ENCODE results near the gene CRACDL. TPM values are rescaled to one million over a fixed set of nuclear protein-coding genes. Genes with fewer than 3 reads are reported as not detected.

Gene CRACDL
- total RNA-seq, 3 donors from 2014 or later (not counting 1 experiment from before 2014, with no cell fraction given): 0.09 to 0.40 (median 0.11) TPM

DNA sequence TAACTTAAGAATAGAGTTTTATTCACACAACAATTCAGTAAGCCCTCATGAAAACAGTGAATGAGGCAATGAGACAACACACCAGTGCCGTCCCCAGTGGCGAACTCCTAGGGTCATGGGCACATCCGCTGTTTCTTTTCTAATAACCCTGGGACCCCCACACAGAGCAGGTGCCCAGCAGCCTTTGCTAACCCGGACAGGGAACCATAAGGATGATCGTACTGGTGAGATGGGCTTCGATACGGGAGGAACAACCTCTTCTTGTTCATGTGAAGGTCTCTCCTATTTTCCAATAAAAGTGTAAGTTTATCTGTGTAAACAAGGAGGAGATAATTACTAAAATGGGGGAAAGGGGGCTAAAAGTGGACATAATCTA lies 107.7 kb downstream of the CRACDL start:
- H3K27ac Mint-ChIP-seq: peak overlapping the region in 1 of 2 donors; percentile 33
- DNase-seq (no peak), ATAC-seq (no peak)
- TF ChIP-seq, protein P1, sequence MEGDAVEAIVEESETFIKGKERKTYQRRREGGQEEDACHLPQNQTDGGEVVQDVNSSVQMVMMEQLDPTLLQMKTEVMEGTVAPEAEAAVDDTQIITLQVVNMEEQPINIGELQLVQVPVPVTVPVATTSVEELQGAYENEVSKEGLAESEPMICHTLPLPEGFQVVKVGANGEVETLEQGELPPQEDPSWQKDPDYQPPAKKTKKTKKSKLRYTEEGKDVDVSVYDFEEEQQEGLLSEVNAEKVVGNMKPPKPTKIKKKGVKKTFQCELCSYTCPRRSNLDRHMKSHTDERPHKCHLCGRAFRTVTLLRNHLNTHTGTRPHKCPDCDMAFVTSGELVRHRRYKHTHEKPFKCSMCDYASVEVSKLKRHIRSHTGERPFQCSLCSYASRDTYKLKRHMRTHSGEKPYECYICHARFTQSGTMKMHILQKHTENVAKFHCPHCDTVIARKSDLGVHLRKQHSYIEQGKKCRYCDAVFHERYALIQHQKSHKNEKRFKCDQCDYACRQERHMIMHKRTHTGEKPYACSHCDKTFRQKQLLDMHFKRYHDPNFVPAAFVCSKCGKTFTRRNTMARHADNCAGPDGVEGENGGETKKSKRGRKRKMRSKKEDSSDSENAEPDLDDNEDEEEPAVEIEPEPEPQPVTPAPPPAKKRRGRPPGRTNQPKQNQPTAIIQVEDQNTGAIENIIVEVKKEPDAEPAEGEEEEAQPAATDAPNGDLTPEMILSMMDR (IDR thresholded peaks at IDR 0.05): no peak
- peaks cover 45 to 47% of the 10 kb centered on the region in 2 donors for H3K4me1 Mint-ChIP-seq
- Histone ChIP-seq H3K27me3 (ENCODE audit: control insufficient read depth, insufficient read depth, low read length) (no peaks in the 10 kb centered on the region), H3K36me3 (ENCODE audit: control insufficient read depth, insufficient read depth, low read length) (no peaks in the 10 kb centered on the region), H3K9me3 (ENCODE audit: control insufficient read depth, insufficient read depth, low read length) (no peaks in the 10 kb centered on the region), H3K4me1 (ENCODE audit: control insufficient read depth, insufficient read depth, low read length) (peaks cover 55% of the 10 kb centered on the region), H3K27ac (ENCODE audit: low read length) (peak overlapping the region; percentile 45), H3K4me3 (ENCODE audit: low read length) (no peak overlapping the region)
- intact Hi-C loops (cut with micrococcal nuclease): loop anchor here (10.0 kb wide), 1 partner anchor 94 kb away; the partner anchor contains the start of gene MGAT4A
- no peak overlapping the region for H3K4me3 Mint-ChIP-seq
- no peaks in the 10 kb centered on the region for H3K9me3 Mint-ChIP-seq
- no peaks in the 10 kb centered on the region for H3K36me3 Mint-ChIP-seq
- no peaks in the 10 kb centered on the region for H3K27me3 Mint-ChIP-seq (ENCODE audit: low read depth in 2 of 2)
- WGBS (ENCODE audit: insufficient coverage): 89% methylated on average over 7 of the region's 7 CpGs

DNA sequence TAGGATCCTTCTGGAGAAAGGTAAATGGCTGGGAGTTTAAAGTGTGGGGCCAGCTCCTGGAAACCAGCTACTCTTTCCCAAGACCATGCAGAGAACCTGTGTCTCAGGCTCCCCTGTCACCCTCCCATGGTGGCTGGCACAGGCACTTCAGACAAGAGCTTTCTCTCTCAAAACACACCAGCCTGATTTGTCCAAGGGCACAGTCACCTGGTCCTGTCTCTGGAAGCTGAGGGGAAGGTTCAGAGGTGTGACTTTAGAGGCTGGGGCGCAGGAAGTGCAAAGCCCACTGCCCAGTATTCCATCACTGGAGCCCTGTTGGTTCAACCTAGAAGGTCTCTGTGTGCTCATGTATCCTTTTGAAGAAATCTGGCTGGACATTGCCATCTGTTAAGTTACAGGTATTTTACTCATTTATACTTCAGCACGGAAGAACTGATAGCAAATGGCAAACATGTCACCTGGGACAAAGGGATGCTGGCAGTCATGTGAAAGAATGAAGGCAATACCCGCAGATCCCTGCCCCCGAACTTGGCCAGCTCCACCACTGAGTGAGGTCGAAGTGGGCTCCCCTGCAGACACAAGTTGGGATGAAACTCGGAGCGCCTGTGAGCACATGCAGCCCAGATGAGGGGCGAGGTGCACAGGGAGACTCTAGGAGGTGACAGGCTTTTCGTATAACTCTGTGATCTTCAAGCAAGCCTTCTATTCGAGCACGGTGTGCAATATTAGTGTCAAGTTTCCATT lies 108.2 kb downstream of the CRACDL start:
- peak overlapping the region; percentile 45 for H3K27ac ChIP-seq (ENCODE audit: low read length)
- 88% methylated on average over 11 of the region's 11 CpGs for WGBS (ENCODE audit: insufficient coverage)
- Mint-ChIP-seq H3K4me1 (peaks cover 41 to 43% of the 10 kb centered on the region in 2 donors), H3K9me3 (no peaks in the 10 kb centered on the region), H3K27ac (peak overlapping the region in 1 of 2 donors; percentile 33), H3K4me3 (no peak overlapping the region), H3K36me3 (no peaks in the 10 kb centered on the region), H3K27me3 (ENCODE audit: low read depth in 2 of 2) (no peaks in the 10 kb centered on the region)
- no peaks in the 10 kb centered on the region for H3K36me3 ChIP-seq (ENCODE audit: control insufficient read depth, insufficient read depth, low read length)
- no peak overlapping the region for H3K4me3 ChIP-seq (ENCODE audit: low read length)
- ATAC-seq: no peak
- no peaks in the 10 kb centered on the region for H3K9me3 ChIP-seq (ENCODE audit: control insufficient read depth, insufficient read depth, low read length)
- H3K27me3 ChIP-seq (ENCODE audit: control insufficient read depth, insufficient read depth, low read length): no peaks in the 10 kb centered on the region
- no peak for DNase-seq
- TF ChIP-seq, protein P1 (IDR thresholded peaks at IDR 0.05): no peak
- peaks cover 52% of the 10 kb centered on the region for H3K4me1 ChIP-seq (ENCODE audit: control insufficient read depth, insufficient read depth, low read length)
- intact Hi-C loops (cut with micrococcal nuclease): loop anchor here (10.0 kb wide), 1 partner anchor 93 kb away; the partner anchor contains the start of gene MGAT4A

DNA sequence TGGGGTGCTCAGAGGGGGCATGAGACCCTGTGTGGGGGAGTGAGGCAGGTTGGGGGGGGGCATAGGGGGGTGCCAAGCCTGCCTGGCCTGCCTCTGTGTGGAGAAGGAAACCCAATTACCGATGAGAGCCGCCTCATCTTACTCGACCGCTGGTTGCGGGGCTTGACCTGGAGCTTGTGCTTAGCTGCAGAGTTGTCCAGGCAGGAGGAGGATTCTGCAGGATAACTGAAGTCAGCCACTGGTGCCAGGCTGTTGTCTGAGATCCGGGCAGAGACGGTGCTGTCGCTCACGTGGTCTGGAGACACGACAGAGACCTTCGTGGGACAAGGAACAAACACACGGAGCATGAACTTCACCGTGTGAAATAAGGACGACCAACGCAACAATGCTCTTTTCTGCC lies 109.2 kb downstream of the CRACDL start:
- intact Hi-C loops (cut with micrococcal nuclease): loop anchor here (10.0 kb wide), 1 partner anchor 92 kb away; the partner anchor contains the start of gene MGAT4A
- peaks cover 45% of the 10 kb centered on the region for H3K4me1 ChIP-seq (ENCODE audit: control insufficient read depth, insufficient read depth, low read length)
- H3K27me3 Mint-ChIP-seq (ENCODE audit: low read depth in 2 of 2): no peaks in the 10 kb centered on the region
- no peaks in the 10 kb centered on the region for H3K36me3 Mint-ChIP-seq
- H3K27ac Mint-ChIP-seq: peak overlapping the region in 1 of 2 donors; percentile 51
- no peak overlapping the region for H3K4me3 Mint-ChIP-seq
- ATAC-seq (no peak), DNase-seq (no peak)
- H3K9me3 ChIP-seq (ENCODE audit: control insufficient read depth, insufficient read depth, low read length): no peaks in the 10 kb centered on the region
- H3K27ac ChIP-seq (ENCODE audit: low read length): no peak overlapping the region
- no peaks in the 10 kb centered on the region for H3K9me3 Mint-ChIP-seq
- no peaks in the 10 kb centered on the region for H3K36me3 ChIP-seq (ENCODE audit: control insufficient read depth, insufficient read depth, low read length)
- WGBS (ENCODE audit: insufficient coverage): 97% methylated on average over 15 of the region's 15 CpGs
- H3K4me3 ChIP-seq (ENCODE audit: low read length): no peak overlapping the region
- H3K4me1 Mint-ChIP-seq: peaks cover 35 to 36% of the 10 kb centered on the region in 2 donors
- TF ChIP-seq, protein P1 (IDR thresholded peaks at IDR 0.05): no peak
- no peaks in the 10 kb centered on the region for H3K27me3 ChIP-seq (ENCODE audit: control insufficient read depth, insufficient read depth, low read length)

All from natural killer cell (primary cell).